WI38 (cell line): ENCODE data around the gene TRIM7.
"Not testable (repeated sequence)": the region's sequence is repeated elsewhere in the genome, so short reads cannot be mapped to it uniquely, and the experiment has no call there.

ENCODE experiments used
- H3K4me3 ChIP-seq: 2 replicates; pipeline ENCODE4 v1.5.1; 2011; ENCODE audit warnings: low read depth, mild to moderate bottlenecking, control low read depth, low read length
- CTCF ChIP-seq: IDR thresholded peaks from 2 replicates; pipeline ENCODE4 v1.5.1; 2012; ENCODE audit warnings: low read depth, mild to moderate bottlenecking, control low read depth, low read length

The TRIM7 gene

GRCh38 chr5:181158869-181159268 is 46.1 kb downstream of the TRIM7 start:
- no peak for TF ChIP-seq CTCF
- no peak overlapping the region for H3K4me3 ChIP-seq

- H3K4me3 ChIP-seq: no peak overlapping the region
- TF ChIP-seq CTCF: no peak
Measured at GRCh38 chr5:181156758-181157157, 48.2 kb downstream of the TRIM7 start.

DNA sequence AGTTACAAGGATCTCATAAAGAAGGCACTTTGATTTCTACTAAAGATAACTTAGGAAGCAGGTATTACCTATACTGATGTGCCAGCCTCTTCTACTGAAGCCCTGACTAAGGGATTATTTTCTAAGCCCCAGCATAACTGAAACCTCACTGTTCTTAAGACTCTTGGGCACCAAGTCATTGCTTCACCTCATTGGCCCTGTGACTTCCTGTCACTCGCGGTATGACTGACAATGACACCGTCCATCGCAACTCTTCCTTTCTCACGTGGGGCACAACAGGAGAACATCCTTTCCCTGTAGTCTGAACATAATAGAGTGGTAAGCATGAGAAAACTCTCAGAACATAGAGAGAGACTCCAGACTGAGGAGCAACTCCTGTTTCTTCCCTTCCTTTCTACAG is 51.2 kb downstream of the TRIM7 start:
- no peak for TF ChIP-seq CTCF
- no peak overlapping the region for H3K4me3 ChIP-seq

DNA sequence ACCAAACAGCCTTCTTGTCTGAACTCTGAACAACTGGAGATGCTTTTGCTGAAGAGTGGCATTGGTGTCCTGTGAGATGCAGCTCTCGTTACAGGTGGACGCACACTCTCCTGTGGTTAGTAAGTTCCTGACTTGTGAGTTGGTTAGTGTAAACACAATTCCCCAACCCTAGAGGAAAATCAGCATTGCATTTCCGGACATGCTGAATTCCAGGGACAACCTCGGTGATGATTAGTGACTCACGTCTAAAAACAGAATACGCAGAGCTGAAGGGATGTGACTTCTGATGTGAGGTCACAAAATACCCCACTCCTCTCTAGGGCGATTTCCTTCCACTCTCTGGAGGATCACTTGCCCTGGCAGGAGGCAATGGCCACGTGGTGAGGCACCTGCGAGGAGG is 52.6 kb downstream of the TRIM7 start:
- no peak overlapping the region for H3K4me3 ChIP-seq
- no peak for TF ChIP-seq CTCF

GRCh38 chr5:181151146-181151545 is 53.9 kb downstream of the TRIM7 start:
- no peak for TF ChIP-seq CTCF
- H3K4me3 ChIP-seq: no peak overlapping the region

- no peak overlapping the region for H3K4me3 ChIP-seq
- TF ChIP-seq CTCF: no peak
Measured at GRCh38 chr5:181149806-181150733, 54.9 kb downstream of the TRIM7 start.

- no peak for TF ChIP-seq CTCF
- H3K4me3 ChIP-seq: no peak overlapping the region
Measured at GRCh38 chr5:181149355-181149754, 55.6 kb downstream of the TRIM7 start.

DNA sequence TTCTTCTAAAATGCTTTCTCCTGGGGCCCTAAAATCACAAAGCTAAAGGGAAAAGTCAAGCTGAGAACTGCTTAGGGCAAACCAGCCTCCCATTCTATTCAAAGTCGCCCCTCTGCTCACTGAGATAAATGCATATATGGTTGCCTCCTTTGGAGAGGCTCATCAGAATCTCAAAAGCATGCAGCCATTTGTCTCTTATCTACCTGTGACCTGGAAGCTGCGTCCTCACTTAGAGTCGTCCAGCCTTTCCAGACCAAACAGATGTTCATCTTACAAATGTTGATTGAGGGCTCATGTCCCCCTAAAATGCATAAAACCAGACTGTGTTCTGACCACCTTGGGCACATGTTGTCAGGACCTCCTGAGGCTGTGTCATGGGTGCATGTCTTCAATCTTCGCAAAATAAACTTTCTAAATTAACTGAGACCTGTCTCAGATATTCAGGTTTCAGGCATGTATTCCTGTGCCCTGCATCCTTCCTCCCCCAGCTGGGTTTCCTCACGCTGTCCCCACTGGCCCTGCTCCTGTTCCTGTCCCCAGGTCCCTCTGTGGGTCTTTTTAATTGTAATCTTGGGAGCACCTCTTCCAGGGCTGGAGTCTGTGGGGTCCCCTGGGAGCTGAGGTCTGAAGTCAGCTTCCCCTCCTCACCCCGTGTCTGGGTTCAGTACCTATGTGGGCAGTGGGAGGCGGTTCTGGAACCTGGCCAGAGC is 57.9 kb downstream of the TRIM7 start, which contains the start of gene OR2V2:
Gene OR2V2, plus strand, starts transcription at position 660 of the 710 bp plus-strand sequence. CDS start 7,357 bp downstream, outside the sequence.
- not testable (repeated sequence) for H3K4me3 ChIP-seq
